ENCODE results near the gene MICB. TPM values are rescaled to one million over a fixed set of nuclear protein-coding genes. Genes with fewer than 3 reads are reported as not detected.
"Not testable (repeated sequence)": the region's sequence is repeated elsewhere in the genome, so short reads cannot be mapped to it uniquely, and the experiment has no call there.

The MICB gene
- total RNA-seq: 10 to 100 TPM; 25.8 to 34.3 TPM

GRCh38 chr6:31497531-31498476, at the start of gene MICB:
MICB (plus strand) TSS chr6:31498145; CDS start chr6:31498194, 49 bp downstream.
- peaks cover 14% of the 10 kb centered on the region for H3K36me3 Mint-ChIP-seq (ENCODE audit: low read depth)
- peak within 1 kb of the TSS; percentile 78 for H3K27ac Mint-ChIP-seq
- no peaks in the 10 kb centered on the region for H3K9me3 Mint-ChIP-seq
- no peaks in the 10 kb centered on the region for H3K27me3 Mint-ChIP-seq
- peak within 1 kb of the TSS; percentile 91 for H3K4me3 Mint-ChIP-seq
- peak; percentile 76 for ATAC-seq (replicated peaks)
- H3K4me1 Mint-ChIP-seq: peaks cover 46% of the 10 kb centered on the region

- Mint-ChIP-seq H3K36me3 (ENCODE audit: low read depth) (no peaks in the 10 kb centered on the region), H3K4me1 (no peaks in the 10 kb centered on the region), H3K27ac (no peak overlapping the region), H3K9me3 (peaks cover 3% of the 10 kb centered on the region), H3K4me3 (no peak overlapping the region), H3K27me3 (peaks cover 17% of the 10 kb centered on the region)
- ATAC-seq (replicated peaks): no peak
These were observed 47.2 kb upstream of the MICB start for GRCh38 chr6:31450751-31451150.

GRCh38 chr6:31452859-31453258, 45.1 kb upstream of the MICB start:
- H3K36me3 Mint-ChIP-seq (ENCODE audit: low read depth): no peaks in the 10 kb centered on the region
- no peak overlapping the region for H3K27ac Mint-ChIP-seq
- peaks cover 3% of the 10 kb centered on the region for H3K9me3 Mint-ChIP-seq
- no peak for ATAC-seq (replicated peaks)
- H3K27me3 Mint-ChIP-seq: peaks cover 13% of the 10 kb centered on the region
- no peaks in the 10 kb centered on the region for H3K4me1 Mint-ChIP-seq
- H3K4me3 Mint-ChIP-seq: no peak overlapping the region

GRCh38 chr6:31453259-31453658, 44.7 kb upstream of the MICB start:
- no peak overlapping the region for H3K4me3 Mint-ChIP-seq
- peaks cover 13% of the 10 kb centered on the region for H3K27me3 Mint-ChIP-seq
- no peaks in the 10 kb centered on the region for H3K4me1 Mint-ChIP-seq
- H3K27ac Mint-ChIP-seq: no peak overlapping the region
- H3K36me3 Mint-ChIP-seq (ENCODE audit: low read depth): no peaks in the 10 kb centered on the region
- H3K9me3 Mint-ChIP-seq: peaks cover 3% of the 10 kb centered on the region
- no peak for ATAC-seq (replicated peaks)

GRCh38 chr6:31459864-31460263, 38.1 kb upstream of the MICB start:
- H3K4me3 Mint-ChIP-seq; H3K27ac Mint-ChIP-seq; H3K27me3 Mint-ChIP-seq; H3K9me3 Mint-ChIP-seq; ATAC-seq (replicated peaks): not testable (repeated sequence)
- Mint-ChIP-seq H3K4me1 (peaks cover 12% of the 10 kb centered on the region), H3K36me3 (ENCODE audit: low read depth) (peaks cover 26% of the 10 kb centered on the region)

GRCh38 chr6:31460361-31461025, 37.5 kb upstream of the MICB start:
- peaks cover 18% of the 10 kb centered on the region for H3K4me1 Mint-ChIP-seq
- no peak for ATAC-seq (replicated peaks)
- no peaks in the 10 kb centered on the region for H3K27me3 Mint-ChIP-seq

GRCh38 chr6:31462026-31462963, 35.6 kb upstream of the MICB start:
- Mint-ChIP-seq H3K27me3 (no peaks in the 10 kb centered on the region), H3K36me3 (ENCODE audit: low read depth) (peaks cover 51% of the 10 kb centered on the region), H3K4me1 (peaks cover 32% of the 10 kb centered on the region), H3K4me3 (peak overlapping the region; percentile 100), H3K9me3 (no peaks in the 10 kb centered on the region), H3K27ac (peak overlapping the region; percentile 100)
- peak; percentile 47 for ATAC-seq (replicated peaks)

More at GRCh38 chr6:31460361-31461025, 37.5 kb upstream of the MICB start:
- Mint-ChIP-seq H3K4me3 (no peak overlapping the region), H3K36me3 (ENCODE audit: low read depth) (peaks cover 33% of the 10 kb centered on the region), H3K27ac (no peak overlapping the region), H3K9me3 (no peaks in the 10 kb centered on the region)

- Mint-ChIP-seq H3K9me3 (no peaks in the 10 kb centered on the region), H3K4me1 (peaks cover 41% of the 10 kb centered on the region), H3K36me3 (ENCODE audit: low read depth) (peaks cover 60% of the 10 kb centered on the region), H3K4me3 (peak overlapping the region; percentile 100), H3K27ac (peak overlapping the region; percentile 100), H3K27me3 (no peaks in the 10 kb centered on the region)
- ATAC-seq (replicated peaks): peak; percentile 95
These were observed 34.7 kb upstream of the MICB start for GRCh38 chr6:31462964-31463870.

GRCh38 chr6:31464252-31465184, 33.4 kb upstream of the MICB start:
- H3K27ac Mint-ChIP-seq: peak overlapping the region; percentile 100
- H3K9me3 Mint-ChIP-seq: no peaks in the 10 kb centered on the region
- ATAC-seq (replicated peaks): no peak
- peaks cover 46% of the 10 kb centered on the region for H3K4me1 Mint-ChIP-seq
- H3K4me3 Mint-ChIP-seq: peak overlapping the region; percentile 100
- no peaks in the 10 kb centered on the region for H3K27me3 Mint-ChIP-seq
- peaks cover 65% of the 10 kb centered on the region for H3K36me3 Mint-ChIP-seq (ENCODE audit: low read depth)

GRCh38 chr6:31465185-31465536, 32.8 kb upstream of the MICB start:
- H3K9me3 Mint-ChIP-seq: no peaks in the 10 kb centered on the region
- H3K27me3 Mint-ChIP-seq: no peaks in the 10 kb centered on the region
- H3K27ac Mint-ChIP-seq: peak overlapping the region; percentile 100
- peaks cover 52% of the 10 kb centered on the region for H3K4me1 Mint-ChIP-seq
- no peak for ATAC-seq (replicated peaks)
- peaks cover 71% of the 10 kb centered on the region for H3K36me3 Mint-ChIP-seq (ENCODE audit: low read depth)
- peak overlapping the region; percentile 100 for H3K4me3 Mint-ChIP-seq

- H3K4me1 Mint-ChIP-seq: peaks cover 58% of the 10 kb centered on the region
- H3K27ac Mint-ChIP-seq: peak overlapping the region; percentile 100
- peaks cover 74% of the 10 kb centered on the region for H3K36me3 Mint-ChIP-seq (ENCODE audit: low read depth)
- H3K27me3 Mint-ChIP-seq: no peaks in the 10 kb centered on the region
- H3K9me3 Mint-ChIP-seq: no peaks in the 10 kb centered on the region
- ATAC-seq (replicated peaks): no peak
- H3K4me3 Mint-ChIP-seq: peak overlapping the region; percentile 100
These were observed 32.2 kb upstream of the MICB start for GRCh38 chr6:31465718-31466117.

- peaks cover 81% of the 10 kb centered on the region for H3K36me3 Mint-ChIP-seq (ENCODE audit: low read depth)
These were observed 31.5 kb upstream of the MICB start for GRCh38 chr6:31466466-31466865.

More at GRCh38 chr6:31466466-31466865, 31.5 kb upstream of the MICB start:
- Mint-ChIP-seq H3K27ac (peak overlapping the region; percentile 22), H3K9me3 (no peaks in the 10 kb centered on the region), H3K4me1 (peaks cover 65% of the 10 kb centered on the region), H3K4me3 (peak overlapping the region; percentile 100), H3K27me3 (no peaks in the 10 kb centered on the region)
- no peak for ATAC-seq (replicated peaks)

Data from activated T-helper 17 cell treated with anti-CD3 and anti-CD28 coated beads, Interleukin-2, amount 50 U/mL, for 72 hours (primary cell).